KMS-11 (cell line): Measurements from ENCODE around the gene CTNNA3.

ENCODE experiments used
- H2AFZ ChIP-seq: fragments of 200-600 bp; sonication (generic); 2 replicates; pipeline ENCODE4 v1.6.1; 2016; ENCODE audit warnings: antibody characterized with exemption, mixed run types, low read depth
- H3K27ac ChIP-seq: fragments of 200-600 bp; sonication (generic); 2 replicates; pipeline ENCODE4 v1.6.1; 2016; ENCODE audit warnings: mild to moderate bottlenecking, mixed run types
- H3K27me3 ChIP-seq: fragments of 200-600 bp; sonication (generic); 2 replicates; pipeline ENCODE4 v1.6.1; 2017; ENCODE audit warnings: mild to moderate bottlenecking, low read depth, mixed run types, moderate library complexity; ENCODE audit not compliant: insufficient read depth
- H3K36me3 ChIP-seq: fragments of 200-600 bp; sonication (generic); 2 replicates; pipeline ENCODE4 v1.6.1; 2017; ENCODE audit warnings: mild to moderate bottlenecking, mixed run types; ENCODE audit not compliant: insufficient read depth
- H3K4me1 ChIP-seq: fragments of 200-600 bp; sonication (generic); 2 replicates; pipeline ENCODE4 v1.6.1; 2016; ENCODE audit warnings: mild to moderate bottlenecking, low read depth, mixed run types; ENCODE audit not compliant: poor library complexity, severe bottlenecking
- H3K4me2 ChIP-seq: fragments of 200-600 bp; sonication (generic); 2 replicates; pipeline ENCODE4 v1.7.0; 2016; ENCODE audit warnings: mild to moderate bottlenecking, mixed run types
- H3K4me3 ChIP-seq: fragments of 200-600 bp; sonication (generic); IDR thresholded peaks from 2 replicates; pipeline ENCODE4 v1.6.1; 2017; ENCODE audit warnings: low read depth, low read length, mixed read lengths; ENCODE audit not compliant: insufficient read depth
- H3K79me2 ChIP-seq: fragments of 200-600 bp; sonication (generic); 2 replicates; pipeline ENCODE4 v1.6.1; 2016; ENCODE audit warnings: low read depth, mixed run types; ENCODE audit not compliant: insufficient read depth
- H3K9ac ChIP-seq: fragments of 200-600 bp; sonication (generic); 2 replicates; pipeline ENCODE4 v1.6.1; 2016; ENCODE audit warnings: mild to moderate bottlenecking, mixed run types
- H4K20me1 ChIP-seq: fragments of 200-600 bp; sonication (generic); 2 replicates; pipeline ENCODE4 v1.6.1; 2016; ENCODE audit warnings: mild to moderate bottlenecking, mixed run types; ENCODE audit not compliant: insufficient read depth
- TF ChIP-seq, protein P1 (sequence below): fragments of 200-600 bp; sonication (generic); conservative IDR thresholded peaks from 2 replicates; pipeline ENCODE4 v1.6.1; 2017; ENCODE audit warnings: low read depth, mild to moderate bottlenecking, antibody characterized with exemption, low read length, moderate library complexity, mixed read lengths

CTNNA3 gene

DNA sequence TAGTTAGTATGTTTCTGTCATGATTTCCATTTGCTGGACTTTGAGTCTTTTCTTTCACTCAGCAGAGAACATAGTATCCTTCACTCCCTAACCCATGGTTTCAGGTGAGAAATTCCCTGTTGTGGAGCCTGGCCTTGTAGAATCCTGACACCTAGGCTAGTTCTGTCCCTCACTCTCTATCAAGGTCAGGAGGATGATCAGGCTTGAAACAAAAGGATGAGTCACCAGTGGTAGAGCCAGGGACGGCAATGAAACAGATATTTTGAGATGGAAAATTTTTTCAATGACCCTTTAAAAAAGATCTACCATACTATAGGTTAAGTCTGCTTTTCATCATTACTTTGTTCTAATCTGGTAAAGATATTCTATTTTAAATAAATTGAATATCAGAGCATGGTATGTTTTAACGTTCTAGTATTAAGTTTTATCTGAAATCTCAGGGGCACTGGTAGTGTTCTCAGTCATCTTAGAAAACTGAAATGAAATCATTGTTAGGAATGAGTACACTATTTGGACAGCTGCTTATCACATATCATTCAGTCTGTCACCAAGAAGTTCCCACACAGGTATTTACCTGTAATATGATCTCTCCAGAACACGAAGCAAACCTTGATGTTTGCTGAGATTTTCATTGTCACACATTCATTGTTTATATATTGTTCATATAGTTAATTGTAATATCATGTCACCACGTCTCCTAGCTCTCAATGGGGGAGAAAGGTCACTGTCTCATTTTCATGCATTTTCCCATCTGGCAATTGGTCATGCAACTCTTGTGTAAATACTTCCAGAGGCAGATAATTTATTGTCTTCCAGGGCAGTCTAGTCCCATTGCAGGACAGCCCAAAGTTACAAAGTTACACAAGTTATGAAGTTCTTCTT lies 1070.0 kb downstream of the CTNNA3 start:
- TF ChIP-seq, protein P1, sequence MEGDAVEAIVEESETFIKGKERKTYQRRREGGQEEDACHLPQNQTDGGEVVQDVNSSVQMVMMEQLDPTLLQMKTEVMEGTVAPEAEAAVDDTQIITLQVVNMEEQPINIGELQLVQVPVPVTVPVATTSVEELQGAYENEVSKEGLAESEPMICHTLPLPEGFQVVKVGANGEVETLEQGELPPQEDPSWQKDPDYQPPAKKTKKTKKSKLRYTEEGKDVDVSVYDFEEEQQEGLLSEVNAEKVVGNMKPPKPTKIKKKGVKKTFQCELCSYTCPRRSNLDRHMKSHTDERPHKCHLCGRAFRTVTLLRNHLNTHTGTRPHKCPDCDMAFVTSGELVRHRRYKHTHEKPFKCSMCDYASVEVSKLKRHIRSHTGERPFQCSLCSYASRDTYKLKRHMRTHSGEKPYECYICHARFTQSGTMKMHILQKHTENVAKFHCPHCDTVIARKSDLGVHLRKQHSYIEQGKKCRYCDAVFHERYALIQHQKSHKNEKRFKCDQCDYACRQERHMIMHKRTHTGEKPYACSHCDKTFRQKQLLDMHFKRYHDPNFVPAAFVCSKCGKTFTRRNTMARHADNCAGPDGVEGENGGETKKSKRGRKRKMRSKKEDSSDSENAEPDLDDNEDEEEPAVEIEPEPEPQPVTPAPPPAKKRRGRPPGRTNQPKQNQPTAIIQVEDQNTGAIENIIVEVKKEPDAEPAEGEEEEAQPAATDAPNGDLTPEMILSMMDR: no peak
- H3K79me2 ChIP-seq: no peaks in the 10 kb centered on the region
- H3K4me1 ChIP-seq: no peaks in the 10 kb centered on the region
- no peak overlapping the region for H3K4me2 ChIP-seq
- H3K9ac ChIP-seq: no peak overlapping the region
- H2AFZ ChIP-seq: no peak overlapping the region
- H3K36me3 ChIP-seq: no peaks in the 10 kb centered on the region
- no peak overlapping the region for H3K27ac ChIP-seq
- H3K27me3 ChIP-seq: no peaks in the 10 kb centered on the region
- H3K4me3 ChIP-seq: no peak overlapping the region
- H4K20me1 ChIP-seq: no peaks in the 10 kb centered on the region

- Histone ChIP-seq H4K20me1 (no peaks in the 10 kb centered on the region), H2AFZ (no peak overlapping the region), H3K4me3 (no peak overlapping the region), H3K4me1 (no peaks in the 10 kb centered on the region), H3K27ac (no peak overlapping the region), H3K79me2 (no peaks in the 10 kb centered on the region), H3K36me3 (no peaks in the 10 kb centered on the region), H3K9ac (no peak overlapping the region), H3K27me3 (no peaks in the 10 kb centered on the region), H3K4me2 (no peak overlapping the region)
- TF ChIP-seq, protein P1: no peak
Observed at GRCh38 chr10:66622050-66622449, 1073.9 kb downstream of the CTNNA3 start.

DNA sequence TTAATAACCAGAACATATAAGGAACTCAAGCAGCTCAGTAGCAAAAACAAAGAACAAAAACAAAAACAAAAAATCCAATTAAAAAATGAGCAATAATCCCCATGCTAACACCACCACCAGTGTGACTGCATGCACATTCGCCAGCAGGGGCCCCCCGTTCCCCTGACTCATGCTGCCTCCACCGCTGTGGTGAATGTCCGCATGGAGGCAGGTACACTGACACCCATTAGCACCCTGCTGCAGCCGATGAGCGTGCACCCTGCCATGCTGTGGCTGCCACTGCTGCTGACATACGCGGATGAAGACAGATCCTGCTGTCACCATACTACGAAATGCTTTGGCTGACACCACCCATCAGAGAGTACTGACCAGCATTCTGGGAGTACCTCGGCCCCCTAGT lies 1091.8 kb downstream of the CTNNA3 start:
- no peak overlapping the region for H3K4me3 ChIP-seq
- no peaks in the 10 kb centered on the region for H3K36me3 ChIP-seq
- H3K4me2 ChIP-seq: no peak overlapping the region
- H2AFZ ChIP-seq: no peak overlapping the region
- H4K20me1 ChIP-seq: no peaks in the 10 kb centered on the region
- H3K9ac ChIP-seq: no peak overlapping the region
- H3K4me1 ChIP-seq: no peaks in the 10 kb centered on the region
- H3K27ac ChIP-seq: no peak overlapping the region
- H3K27me3 ChIP-seq: no peaks in the 10 kb centered on the region
- H3K79me2 ChIP-seq: no peaks in the 10 kb centered on the region
- TF ChIP-seq, protein P1: no peak

GRCh38 chr10:66591865-66592264 lies 1104.1 kb downstream of the CTNNA3 start:
- TF ChIP-seq, protein P1: no peak
- H3K36me3 ChIP-seq: no peaks in the 10 kb centered on the region
- H3K4me2 ChIP-seq: no peak overlapping the region
- H3K27me3 ChIP-seq: no peaks in the 10 kb centered on the region
- no peaks in the 10 kb centered on the region for H3K79me2 ChIP-seq
- H3K4me1 ChIP-seq: no peaks in the 10 kb centered on the region
- H2AFZ ChIP-seq: no peak overlapping the region
- H3K27ac ChIP-seq: no peak overlapping the region
- H3K4me3 ChIP-seq: no peak overlapping the region
- H4K20me1 ChIP-seq: no peaks in the 10 kb centered on the region
- H3K9ac ChIP-seq: no peak overlapping the region
